GM19238 (cell line): ENCODE results near the gene CNGA2.

Source experiments
- DNase-seq: peaks from one replicate; pipeline ENCODE4 v3.0.0; 2011; ENCODE audit warnings: low spot score; ENCODE audit not compliant: insufficient read length

Gene CNGA2

DNA sequence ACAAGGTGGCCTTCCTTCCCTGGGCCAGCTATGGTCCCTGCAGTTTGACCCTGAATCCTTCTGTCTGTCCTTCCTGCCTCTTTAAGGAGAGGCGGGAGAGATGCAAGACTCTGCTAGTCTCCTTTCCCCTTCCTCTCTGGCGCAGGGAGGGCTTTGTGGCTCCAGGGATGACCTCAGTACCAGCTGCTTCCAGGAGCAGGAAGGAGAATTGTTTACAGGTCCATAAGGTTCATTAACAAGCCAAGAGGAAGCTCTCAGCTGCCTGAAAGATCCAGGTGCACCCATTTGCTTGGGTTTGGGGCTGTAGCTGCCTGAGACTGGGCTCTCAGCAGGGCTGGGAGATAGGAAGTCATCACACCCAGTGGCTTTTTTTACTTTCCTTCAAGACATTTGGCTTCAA, 22.8 kb upstream of the CNGA2 start:
- DNase-seq: no peak

DNA sequence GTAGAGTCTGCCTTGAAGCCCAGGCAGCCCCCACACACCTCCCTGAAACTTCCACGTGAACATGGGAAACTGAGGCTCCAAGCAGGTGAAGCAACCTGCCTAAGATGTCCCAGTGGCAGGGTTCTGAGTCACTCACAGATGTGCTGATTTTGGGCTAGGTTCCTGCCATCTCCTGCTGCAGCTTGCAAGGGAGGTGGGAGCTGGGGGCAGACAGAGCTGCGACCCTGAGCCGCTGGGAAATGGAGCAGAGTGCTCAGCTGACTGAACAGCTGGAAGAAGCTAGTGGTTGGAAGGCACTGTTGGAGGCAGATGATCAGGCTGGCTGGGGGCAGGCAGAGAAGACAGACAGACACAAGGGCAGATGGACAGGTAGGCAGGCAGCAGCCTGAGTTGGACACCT, 22.3 kb upstream of the CNGA2 start:
- no peak for DNase-seq

DNA sequence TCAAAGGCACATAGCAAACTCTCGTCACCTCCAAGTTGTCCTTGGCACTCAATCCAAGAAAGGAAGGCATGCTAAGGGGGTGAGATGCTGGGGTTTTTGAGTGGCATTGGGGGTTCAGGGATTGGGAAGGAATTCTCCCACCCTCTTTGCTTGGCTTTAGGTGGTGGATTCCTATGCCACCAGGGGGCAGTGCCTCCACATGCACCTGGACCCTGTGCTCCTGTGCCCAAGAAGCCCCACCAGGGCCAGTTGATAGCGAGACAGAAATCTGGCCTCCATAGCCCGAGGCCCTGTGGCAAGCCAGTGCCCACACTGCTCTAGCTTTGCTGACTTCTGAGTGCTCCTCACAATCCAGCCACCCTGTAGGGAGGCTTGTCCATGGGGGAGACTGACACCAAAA, 20.7 kb upstream of the CNGA2 start:
- peak; percentile 25 for DNase-seq

DNA sequence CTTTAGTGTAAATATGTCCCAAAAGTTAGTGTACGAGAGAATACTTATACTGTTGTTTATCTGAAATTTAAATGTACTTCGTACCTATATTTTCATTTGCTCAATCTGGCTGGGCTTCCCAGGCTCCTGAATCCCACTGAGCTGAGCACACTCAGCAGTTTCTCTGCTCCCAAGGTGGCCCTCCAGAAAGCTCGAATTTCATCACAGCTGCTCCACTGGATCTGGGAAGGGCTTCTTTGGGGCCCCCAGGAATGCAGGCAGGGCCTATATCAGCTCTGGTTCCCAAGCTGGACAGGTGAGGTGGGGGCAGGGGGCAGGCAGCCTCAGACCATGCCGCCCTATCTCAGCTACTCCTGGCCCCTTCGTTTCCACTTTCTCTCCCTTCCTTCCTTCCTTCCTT, 20.2 kb upstream of the CNGA2 start:
- no peak for DNase-seq

DNA sequence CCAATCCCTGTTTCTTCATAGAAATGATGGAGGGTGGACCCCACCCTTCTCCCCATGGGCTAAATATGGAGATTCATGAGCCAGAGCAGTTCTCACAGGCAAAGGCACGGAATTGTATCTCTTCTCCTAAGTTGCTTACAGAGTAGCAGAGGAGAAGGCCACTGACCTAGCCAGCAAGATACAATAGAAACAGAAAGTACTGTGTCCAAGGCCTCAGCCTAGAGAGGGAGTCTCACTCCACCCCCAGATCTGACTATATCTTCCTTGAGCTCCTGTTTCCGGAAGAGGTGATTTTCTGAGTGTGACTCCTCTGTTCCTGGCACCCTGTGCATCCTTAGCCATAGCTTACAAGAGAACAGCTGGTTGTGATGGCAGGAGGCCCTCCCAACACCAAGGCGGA, 18.8 kb upstream of the CNGA2 start, which contains the start of gene FATE1:
Gene FATE1, plus strand, starts transcription at position 284 of the 400 bp plus-strand sequence. Its CDS starts 85 bp downstream, at position 369.
- DNase-seq: no peak

DNA sequence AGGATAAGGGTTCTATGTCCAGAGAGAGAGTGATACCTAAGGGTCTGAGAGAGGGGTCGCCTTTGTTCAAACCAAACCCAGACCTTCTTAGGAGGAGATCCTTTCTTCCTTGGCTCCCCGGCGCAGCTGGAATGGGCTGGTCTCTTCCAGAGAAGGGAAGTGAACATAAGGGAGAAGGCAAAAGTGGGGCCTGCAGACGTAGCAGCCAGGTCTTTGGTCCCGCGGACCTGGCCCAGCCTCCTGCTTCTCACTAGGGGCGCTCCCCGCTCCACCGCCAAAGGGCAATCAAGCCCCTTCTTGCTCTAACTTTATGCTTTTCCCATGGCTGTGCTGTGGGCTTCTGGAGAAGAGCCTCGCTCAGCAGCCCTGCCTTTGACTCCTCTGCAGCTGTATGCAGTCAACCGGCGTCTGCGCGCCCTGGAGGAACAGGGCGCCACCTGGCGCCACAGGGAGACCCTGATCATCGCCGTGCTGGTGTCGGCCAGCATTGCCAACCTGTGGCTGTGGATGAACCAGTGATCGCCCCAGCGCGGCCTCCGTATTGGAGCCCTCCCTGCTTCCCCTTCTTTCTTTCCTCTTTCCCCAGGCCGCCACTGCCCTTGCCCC, 12.2 kb upstream of the CNGA2 start:
- DNase-seq: no peak

DNA sequence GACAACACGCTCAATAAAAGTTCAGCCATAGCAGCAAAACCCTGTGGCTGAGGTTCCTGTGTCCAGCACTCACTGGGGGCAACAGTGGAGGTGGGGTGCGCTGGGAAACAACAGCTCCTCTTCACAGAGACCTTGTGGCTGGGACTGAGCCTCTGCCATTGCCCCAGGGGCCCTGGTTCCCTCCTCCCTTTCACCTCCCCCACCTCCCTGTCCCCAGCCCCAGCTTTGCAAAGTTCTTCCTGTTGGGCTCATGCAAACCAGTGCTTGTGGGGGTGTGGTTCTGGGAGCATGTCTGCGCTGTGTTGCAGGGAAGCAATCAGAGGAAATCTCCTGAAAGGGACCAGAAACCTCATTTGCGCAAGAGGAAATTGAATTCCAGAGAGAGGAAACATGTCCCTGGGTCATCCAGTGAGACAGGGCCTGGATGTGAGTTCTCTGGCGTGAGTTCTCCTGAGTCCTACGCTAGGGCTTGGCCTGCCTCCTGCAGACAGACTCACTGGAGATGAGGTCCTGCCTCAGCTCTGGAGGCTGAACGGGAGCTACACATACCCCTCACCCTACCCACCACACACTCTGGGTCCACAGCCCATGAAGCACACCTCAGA, 11.3 kb upstream of the CNGA2 start:
- no peak for DNase-seq

DNA sequence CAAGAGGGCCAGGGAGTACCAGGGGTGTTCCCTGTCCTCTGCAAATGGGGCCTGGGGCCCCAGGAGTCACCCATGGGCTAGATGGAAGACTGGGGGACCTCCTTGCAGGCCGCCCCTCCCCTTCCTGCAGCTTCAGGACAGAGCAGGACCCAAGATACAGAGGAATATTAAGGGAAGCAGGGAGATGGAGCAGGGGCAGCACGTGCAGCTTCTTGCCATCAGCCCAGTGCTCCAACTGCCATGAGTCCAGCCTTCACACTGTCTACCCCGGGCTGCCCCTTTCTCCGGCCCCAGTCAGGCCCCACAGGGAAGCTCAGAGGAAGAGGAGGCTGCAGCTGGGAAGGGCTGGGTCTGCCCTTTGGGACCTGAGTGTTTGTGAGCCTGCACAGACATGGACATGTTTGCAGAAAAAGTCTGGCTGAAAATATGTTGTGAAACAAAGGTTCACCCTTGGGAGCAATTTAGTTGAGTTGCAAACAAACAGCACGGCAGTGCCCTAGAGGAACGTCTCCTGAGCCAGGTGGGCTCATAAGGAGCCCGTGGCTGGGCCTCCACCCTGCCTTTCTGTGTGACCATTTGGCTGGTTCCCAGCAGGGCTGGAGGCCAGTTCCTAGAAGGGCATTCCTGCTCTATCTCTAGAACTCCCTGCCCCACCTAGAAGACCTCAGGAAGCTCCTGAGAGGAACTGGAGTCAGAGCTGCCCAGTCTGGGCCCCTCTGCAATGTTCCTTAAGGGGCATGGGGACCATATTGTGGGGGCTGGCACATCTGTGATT, 9.8 kb upstream of the CNGA2 start:
- no peak for DNase-seq

DNA sequence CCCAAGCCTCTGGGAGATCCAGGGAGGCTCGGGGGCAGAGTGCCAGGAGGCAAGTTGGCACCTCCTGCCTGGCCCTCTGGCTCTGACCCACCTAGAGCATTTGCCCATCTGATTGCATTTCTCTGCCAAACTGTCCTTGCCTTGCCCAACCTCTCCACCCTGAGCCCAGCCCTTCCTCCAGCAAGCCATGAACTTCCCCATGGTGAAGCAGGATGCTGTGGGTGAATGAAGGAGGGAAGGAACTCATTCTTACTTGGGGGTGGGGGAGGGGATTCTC, 9.3 kb upstream of the CNGA2 start:
- DNase-seq: no peak

DNA sequence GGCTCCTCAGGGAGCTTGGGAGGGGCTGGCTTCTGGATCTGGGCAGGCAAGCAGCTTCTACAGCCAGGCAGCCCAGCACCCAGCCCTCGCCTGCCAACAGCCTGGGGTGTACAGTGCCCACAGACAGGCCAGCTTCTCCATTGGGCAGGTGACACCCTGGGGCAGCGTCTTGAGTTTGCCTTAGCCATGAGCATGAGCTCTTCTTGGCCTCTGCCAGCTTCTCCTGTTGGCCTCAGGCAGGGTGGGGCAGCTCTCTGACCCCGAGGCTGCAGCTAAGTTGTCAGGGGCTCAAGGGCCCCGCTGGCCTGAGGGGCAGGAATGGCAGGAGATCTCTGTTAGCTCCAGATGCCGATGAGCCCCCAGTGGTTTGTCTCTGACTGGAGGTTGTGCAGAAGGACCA, 7.8 kb upstream of the CNGA2 start:
- no peak for DNase-seq

DNA sequence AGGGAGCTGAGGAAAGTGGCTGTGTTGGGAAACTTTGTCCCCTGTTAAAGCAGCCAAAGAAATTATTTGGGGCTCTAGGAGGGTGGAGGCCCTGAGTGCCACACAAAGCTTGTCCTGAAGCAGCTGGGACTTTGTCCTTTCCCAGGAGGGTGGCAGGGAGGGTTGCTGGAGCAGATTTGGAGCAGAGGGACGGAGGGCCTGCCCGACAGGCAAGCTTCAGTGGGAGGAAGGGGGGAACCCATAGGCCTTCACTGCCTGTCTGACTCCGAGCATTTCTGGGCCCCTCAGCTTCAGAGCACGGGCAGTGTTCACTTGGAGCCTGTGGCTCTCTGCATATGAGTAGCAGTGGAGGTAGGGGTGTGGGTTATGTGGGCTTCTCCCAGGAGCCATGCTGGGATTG, 7.2 kb upstream of the CNGA2 start:
- no peak for DNase-seq

DNA sequence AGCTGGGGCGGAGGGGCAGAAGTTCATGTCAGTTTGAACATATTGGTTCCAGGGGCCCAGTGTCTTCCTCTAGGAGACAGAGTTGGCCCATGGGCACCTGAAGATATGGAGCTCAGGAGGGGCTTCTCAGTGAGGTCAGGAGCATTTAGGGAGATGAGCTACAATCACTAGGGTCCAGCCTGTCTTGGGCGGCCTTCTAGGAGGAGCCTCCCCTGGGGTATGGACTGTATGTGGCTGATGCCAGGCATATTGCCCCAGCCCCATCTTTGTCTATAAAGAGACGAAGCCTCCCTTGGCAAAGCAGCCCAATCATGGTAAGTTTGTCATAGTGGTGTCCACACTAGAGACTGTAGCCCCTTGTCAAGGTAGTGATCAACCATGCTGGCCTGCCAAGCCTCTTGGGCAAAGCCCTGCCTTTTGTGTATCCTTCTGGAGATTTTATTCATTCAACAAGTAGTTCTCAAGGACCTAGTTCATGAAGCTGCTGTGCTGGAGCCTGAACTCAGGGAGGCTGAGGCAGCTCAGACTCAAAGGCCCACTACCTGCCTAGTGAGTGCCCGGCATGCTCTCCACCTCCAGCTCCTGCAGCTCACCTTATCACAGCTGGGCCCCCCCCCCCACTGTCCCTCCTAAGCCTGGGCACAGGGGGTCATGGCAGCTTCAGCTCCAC, 5.4 kb upstream of the CNGA2 start:
- no peak for DNase-seq

DNA sequence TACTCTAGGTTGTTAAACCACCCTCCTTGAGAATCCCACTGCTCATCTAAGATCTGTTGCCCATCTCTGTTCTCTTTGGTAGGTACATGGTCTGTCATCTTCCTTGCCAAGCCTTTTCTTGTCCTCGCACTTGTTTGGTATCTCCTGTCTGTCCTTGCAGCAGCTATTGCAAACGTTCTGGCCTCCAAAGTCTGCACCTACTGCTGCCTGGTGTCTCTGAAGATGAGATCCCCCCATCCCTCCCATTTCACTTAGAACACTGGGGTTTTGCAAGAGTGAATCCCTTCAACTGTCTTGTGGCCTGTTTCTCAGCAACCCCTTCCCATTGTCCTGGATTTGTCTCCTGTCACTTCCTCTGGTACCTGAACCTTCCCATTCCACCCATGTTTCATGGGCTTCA, 673 bp downstream of the CNGA2 start:
- no peak for DNase-seq

DNA sequence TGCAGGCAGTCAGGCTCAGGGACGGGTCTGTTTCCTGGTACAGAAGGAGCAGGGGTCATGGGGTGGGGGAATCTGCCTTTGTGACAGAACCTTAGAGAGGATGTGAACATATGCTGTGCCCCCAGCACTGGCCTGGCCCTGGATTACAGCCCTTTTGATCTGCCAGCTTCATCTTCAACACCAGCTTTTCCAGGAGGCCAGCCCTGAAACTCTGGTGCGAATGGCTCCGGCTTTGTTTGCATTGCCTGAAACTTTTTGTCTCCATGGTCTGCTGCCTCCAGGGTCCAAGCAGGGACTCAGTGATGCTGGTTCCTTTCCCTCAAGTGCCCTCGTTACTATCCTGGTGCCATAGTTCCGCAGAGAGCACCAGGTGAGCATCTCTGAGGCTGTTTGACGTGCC, 2.1 kb downstream of the CNGA2 start:
- DNase-seq: no peak

DNA sequence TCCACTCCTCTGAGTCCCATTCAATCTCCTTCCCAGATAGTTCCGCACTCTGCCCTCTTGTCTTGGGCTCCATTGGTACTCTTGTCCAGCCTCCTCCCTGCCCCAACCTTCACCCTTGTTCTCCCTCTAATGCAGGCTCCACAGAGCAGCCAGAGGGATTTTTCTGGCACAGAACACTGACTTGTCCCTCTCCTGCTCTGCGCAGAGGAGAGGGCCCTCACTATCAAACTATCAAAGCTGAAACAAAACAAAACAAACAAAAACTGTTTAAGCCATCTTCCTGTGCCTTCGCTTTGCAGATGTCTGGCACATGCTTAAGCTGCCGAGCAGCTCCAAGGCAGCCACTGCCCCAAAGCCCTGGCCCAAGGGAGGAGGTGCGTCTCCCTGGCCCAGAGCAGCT, 2.9 kb downstream of the CNGA2 start:
- no peak for DNase-seq

DNA sequence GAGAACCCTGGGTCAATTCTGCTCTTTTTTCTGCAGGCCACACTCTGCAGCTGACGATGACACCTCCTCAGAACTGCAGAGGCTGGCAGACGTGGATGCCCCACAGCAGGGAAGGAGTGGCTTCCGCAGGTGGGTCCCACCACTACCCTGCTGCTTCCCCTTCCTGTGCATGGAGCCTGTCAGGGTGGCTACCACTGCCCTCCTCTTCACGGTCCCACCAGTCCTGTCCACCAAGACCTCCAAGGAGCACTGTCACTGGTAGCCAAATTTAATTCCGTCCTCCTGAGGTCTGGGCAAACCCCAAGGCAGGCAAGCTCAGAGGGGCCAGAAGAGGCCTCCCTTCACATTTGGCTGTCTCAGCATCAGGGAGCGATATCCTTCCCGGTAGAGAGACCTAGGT, 4.2 kb downstream of the CNGA2 start:
- no peak for DNase-seq

DNA sequence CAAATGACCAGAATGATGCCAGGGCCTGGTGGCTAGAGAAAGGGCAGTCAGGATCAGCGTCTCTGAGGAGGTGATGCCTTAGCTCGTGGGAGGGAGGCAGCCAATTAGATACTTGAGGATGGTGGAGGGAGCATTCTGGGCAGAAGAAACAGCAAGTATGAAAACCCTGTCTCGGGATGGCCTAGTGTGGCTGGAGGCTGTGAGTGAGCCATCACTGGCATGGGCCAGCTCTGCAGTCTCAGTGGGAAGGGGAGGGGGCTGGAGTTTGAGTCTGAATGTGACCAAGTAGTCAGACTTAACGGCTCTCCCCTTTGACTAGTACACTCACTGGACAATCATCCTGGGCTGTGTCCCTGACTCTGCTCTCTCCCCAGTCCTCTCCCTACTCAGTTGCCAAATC, 7.1 kb downstream of the CNGA2 start:
- no peak for DNase-seq

DNA sequence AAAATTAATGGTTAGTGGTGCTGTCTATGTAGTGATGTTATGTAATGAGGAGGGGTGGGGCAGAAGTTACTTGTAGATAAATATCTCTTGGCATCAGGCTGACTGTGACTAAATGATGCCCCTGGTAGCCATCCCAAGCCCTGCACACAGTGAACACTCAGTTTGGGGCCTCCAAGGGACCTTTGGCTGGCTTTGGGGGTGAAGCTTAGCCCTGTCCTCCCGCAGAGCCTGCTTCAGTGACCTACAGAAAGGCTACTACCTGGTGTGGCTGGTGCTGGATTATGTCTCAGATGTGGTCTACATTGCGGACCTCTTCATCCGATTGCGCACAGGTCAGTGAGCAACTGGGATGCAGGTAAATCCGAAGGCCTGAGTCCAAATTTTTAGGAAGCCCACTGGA, 7.8 kb downstream of the CNGA2 start:
- DNase-seq: no peak

DNA sequence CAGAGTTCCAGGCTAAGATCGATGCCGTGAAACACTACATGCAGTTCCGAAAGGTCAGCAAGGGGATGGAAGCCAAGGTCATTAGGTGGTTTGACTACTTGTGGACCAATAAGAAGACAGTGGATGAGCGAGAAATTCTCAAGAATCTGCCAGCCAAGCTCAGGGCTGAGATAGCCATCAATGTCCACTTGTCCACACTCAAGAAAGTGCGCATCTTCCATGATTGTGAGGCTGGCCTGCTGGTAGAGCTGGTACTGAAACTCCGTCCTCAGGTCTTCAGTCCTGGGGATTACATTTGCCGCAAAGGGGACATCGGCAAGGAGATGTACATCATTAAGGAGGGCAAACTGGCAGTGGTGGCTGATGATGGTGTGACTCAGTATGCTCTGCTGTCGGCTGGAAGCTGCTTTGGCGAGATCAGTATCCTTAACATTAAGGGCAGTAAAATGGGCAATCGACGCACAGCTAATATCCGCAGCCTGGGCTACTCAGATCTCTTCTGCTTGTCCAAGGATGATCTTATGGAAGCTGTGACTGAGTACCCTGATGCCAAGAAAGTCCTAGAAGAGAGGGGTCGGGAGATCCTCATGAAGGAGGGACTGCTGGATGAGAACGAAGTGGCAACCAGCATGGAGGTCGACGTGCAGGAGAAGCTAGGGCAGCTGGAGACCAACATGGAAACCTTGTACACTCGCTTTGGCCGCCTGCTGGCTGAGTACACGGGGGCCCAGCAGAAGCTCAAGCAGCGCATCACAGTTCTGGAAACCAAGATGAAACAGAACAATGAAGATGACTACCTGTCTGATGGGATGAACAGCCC, 9.3 kb downstream of the CNGA2 start:
- DNase-seq: no peak

DNA sequence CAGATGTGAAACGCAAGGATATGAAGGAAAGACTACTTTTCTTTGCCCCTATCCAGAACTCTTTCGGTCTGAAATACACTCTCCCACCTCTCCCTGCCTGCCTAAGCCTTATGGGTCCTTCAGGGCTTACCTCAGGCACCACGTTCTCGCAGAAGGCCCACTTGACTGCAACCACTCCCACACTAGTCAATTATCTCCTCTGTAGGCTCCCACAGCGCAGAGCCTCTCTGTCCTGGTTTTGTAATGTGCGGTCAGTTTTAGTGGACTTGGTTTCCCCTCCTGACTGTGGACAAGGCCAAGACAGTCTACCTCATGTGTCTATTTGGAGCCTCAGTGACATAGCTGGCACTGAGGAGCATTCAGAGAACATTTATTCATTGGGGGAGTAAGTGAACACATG, 11.1 kb downstream of the CNGA2 start:
- no peak for DNase-seq

DNA sequence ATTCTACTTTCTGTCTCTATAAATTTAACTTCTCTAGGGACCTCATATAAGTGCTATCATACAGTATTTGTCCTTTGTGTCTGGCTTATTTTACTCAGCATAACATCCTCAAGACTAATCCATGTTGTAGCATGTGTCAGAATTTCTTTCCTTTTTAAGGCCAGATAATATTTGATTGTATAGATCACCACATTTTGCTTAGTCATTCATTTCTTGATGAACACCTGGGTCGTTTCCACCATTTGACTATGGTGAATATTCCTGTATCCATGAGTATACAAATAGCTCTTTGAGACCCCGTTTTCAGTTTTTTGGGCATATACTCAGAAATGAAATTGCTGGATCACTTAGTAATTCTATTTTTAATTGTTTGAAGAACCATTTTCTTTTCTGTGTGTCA, 12.0 kb downstream of the CNGA2 start:
- DNase-seq: no peak

DNA sequence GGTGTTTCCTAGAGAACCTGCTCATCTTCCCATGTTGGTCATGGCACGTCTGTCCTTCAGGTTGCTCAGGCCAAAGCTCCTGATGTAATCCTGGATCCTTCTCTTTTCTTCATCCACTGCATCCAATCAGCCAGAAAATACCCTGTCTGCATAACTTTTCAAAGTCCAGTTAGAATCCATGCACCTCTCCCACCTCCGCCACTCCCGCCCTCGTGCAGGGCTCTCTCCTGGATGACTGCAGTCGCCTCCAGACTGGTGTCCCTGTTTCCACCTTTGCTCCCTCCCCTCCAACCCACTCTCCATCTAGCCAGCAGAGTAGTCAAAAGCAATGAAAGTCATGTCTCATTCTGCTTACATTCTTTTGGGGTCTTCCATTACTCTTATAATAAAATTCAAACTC, 16.0 kb downstream of the CNGA2 start:
- DNase-seq: no peak
